T-cell (primary cell): ENCODE results near the gene CEMIP. TPM values are rescaled to one million over a fixed set of nuclear protein-coding genes. Genes with fewer than 3 reads are reported as not detected.
A peak's percentile ranks its signal among the peaks of the same experiment; 100 is the strongest.

ENCODE experiments used
- ATAC-seq, 4 experiments: fragments of 200-7000 bp in 3 of 4; fragments of 150-1000 bp in 1 of 4; cut with Tn5 transposase; replicated peaks in 1 of 4; 1 replicate in 3 of 4; 2 replicates in 1 of 4; pipeline ENCODE4 v1.10.0; 2021; ENCODE audit warnings: moderate library complexity in 3 of 4, mild to moderate bottlenecking in 2 of 4, moderate number of reproducible peaks in 1 of 4
- CTCF ChIA-PET, 2 donors: fragments of 300-600 bp; sonication (Branson Sonifier 250); formaldehyde crosslinking; loops; one replicate each; lab custom pipeline; 2022; ENCODE audit warnings: antibody characterized with exemption in 2 of 2; lab: Charles Lee
- POLR2A ChIA-PET, 2 donors: fragments of 300-600 bp; sonication (Branson Sonifier 250); formaldehyde crosslinking; loops; one replicate each; lab custom pipeline; 2022; ENCODE audit warnings: antibody characterized with exemption in 2 of 2; lab: Charles Lee
- DNase-seq, 35 experiments: peaks; one replicate each; pipeline versions ENCODE4 v3.0.0 to v3.0.0-alpha.2; 2013 to 2023
- H3K27ac ChIP-seq: one replicate; pipeline ENCODE4 v1.5.1; 2013; ENCODE audit warnings: low read length
- H3K27me3 ChIP-seq, 2 experiments: replicated peaks in 1 of 2; 1 replicate in 1 of 2; 2 replicates in 1 of 2; pipeline versions ENCODE4 v1.6.1 to v1.7.0; 2013; ENCODE audit warnings: low read length in 1 of 2, mixed read lengths in 1 of 2; ENCODE audit not compliant: control insufficient read depth in 2 of 2, insufficient read depth in 2 of 2; ENCODE audit errors: extremely low read depth in 1 of 2
- H3K36me3 ChIP-seq, 2 donors: 1 replicate in 1 of 2; 2 replicates in 1 of 2; pipeline versions ENCODE4 v1.6.1 to v1.7.0; 2013; ENCODE audit warnings: low read length in 1 of 2; ENCODE audit not compliant: control insufficient read depth in 2 of 2, insufficient read depth in 1 of 2; ENCODE audit errors: extremely low read depth in 1 of 2
- H3K4me1 ChIP-seq, 2 experiments: 1 replicate in 1 of 2; 2 replicates in 1 of 2; pipeline versions ENCODE4 v1.6.1 to v1.7.0; 2013; ENCODE audit warnings: low read length in 2 of 2, mixed read lengths in 1 of 2; ENCODE audit not compliant: insufficient read depth in 2 of 2, control insufficient read depth in 1 of 2; ENCODE audit errors: extremely low read depth in 1 of 2
- H3K4me3 ChIP-seq, 2 donors: 1 replicate in 1 of 2; 2 replicates in 1 of 2; pipeline versions ENCODE4 v1.5.1 to v1.7.0; 2013; ENCODE audit warnings: mild to moderate bottlenecking in 2 of 2, low read length in 1 of 2, moderate library complexity in 1 of 2; ENCODE audit not compliant: control insufficient read depth in 1 of 2; ENCODE audit errors: extremely low read depth in 1 of 2
- H3K9me3 ChIP-seq: 2 replicates; pipeline ENCODE4 v1.7.0; 2013
- H3K27ac Mint-ChIP-seq, 2 donors: one replicate each; pipeline ENCODE4 v1.8.0; 2020 to 2021; ENCODE audit warnings: mild to moderate bottlenecking in 2 of 2, mixed read lengths in 2 of 2
- H3K27me3 Mint-ChIP-seq, 2 donors: one replicate each; pipeline ENCODE4 v1.8.0; 2021 to 2022; ENCODE audit warnings: mixed read lengths in 2 of 2
- H3K36me3 Mint-ChIP-seq: one replicate; pipeline ENCODE4 v1.8.0; 2021; ENCODE audit warnings: mixed read lengths
- H3K4me1 Mint-ChIP-seq, 3 donors: one replicate each; pipeline ENCODE4 v1.8.0; 2020 to 2022; ENCODE audit warnings: mixed read lengths in 3 of 3, mild to moderate bottlenecking in 1 of 3
- H3K4me3 Mint-ChIP-seq, 3 donors: one replicate each; pipeline ENCODE4 v1.8.0; 2020 to 2022; ENCODE audit warnings: mild to moderate bottlenecking in 3 of 3, mixed read lengths in 3 of 3, moderate library complexity in 3 of 3
- H3K9me3 Mint-ChIP-seq, 3 donors: one replicate each; pipeline ENCODE4 v1.8.0; 2020 to 2022; ENCODE audit warnings: mixed read lengths in 3 of 3
- WGBS: methylation state at CpG from one replicate; pipeline ENCODE4 v1.1.5; 2013; ENCODE audit warnings: missing lambda C conversion rate; ENCODE audit not compliant: insufficient coverage; 5-methylcytosine and 5-hydroxymethylcytosine counted together
- total RNA-seq, 35 experiments: library from RNA in 6 of 35; stranded (reverse) in 6 of 35; fragments of 120-200 nt in 1 of 35; gene quantifications; one replicate each; pipeline versions ENCODE4 v1.2.1 to v1.2.4 and lab custom pipeline; 2013 to 2026

The CEMIP gene
- total RNA-seq, 5 donors from 2014 or later (not counting 1 experiment from before 2014, with no cell fraction given) = 0.63 to 1.2 (median 1.2) TPM; not detected in 2

DNA sequence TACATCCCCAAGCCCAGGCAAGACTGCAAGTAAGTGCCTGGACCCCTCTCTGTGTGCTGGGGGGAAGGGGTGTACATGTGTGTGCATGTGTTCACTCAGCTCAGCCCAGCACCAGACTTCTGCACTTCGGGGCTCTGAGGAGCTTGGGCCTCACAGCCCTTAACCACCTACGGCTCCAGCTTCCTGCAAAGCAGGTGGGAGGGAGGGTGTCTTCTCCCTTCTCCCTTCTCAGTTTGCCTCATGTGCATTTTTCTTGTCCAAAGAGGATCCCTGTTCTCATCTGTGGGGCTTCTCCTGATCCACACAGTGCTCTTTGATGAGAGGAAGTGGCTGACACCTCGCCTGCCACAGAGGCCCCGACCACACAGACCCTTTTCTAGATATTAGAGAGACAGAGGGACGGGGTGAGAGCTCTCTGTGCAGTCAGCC, 141.1 kb downstream of the CEMIP start:
- Mint-ChIP-seq H3K27me3 (no peaks in the 10 kb centered on the region), H3K9me3 (no peaks in the 10 kb centered on the region), H3K4me1 (peaks cover 13 to 23% (median 18%) of the 10 kb centered on the region in 3 donors), H3K27ac (no peak overlapping the region), H3K36me3 (peaks cover 14% of the 10 kb centered on the region), H3K4me3 (no peak overlapping the region)
- Histone ChIP-seq H3K4me3 (no peak overlapping the region), H3K27ac (no peak overlapping the region), H3K27me3 (no peaks in the 10 kb centered on the region), H3K4me1 (peaks cover 2 to 18% of the 10 kb centered on the region in 2 experiments), H3K9me3 (no peaks in the 10 kb centered on the region), H3K36me3 (no peaks in the 10 kb centered on the region)
- WGBS = no CpG with 5 or more reads among the region's 5 CpGs
- ChIA-PET POLR2A (no interaction called here), CTCF (no interaction called here)
- ATAC-seq = peak in 3 of 4 experiments; percentile 24 to 40 (median 31)
- DNase-seq = no peak

DNA sequence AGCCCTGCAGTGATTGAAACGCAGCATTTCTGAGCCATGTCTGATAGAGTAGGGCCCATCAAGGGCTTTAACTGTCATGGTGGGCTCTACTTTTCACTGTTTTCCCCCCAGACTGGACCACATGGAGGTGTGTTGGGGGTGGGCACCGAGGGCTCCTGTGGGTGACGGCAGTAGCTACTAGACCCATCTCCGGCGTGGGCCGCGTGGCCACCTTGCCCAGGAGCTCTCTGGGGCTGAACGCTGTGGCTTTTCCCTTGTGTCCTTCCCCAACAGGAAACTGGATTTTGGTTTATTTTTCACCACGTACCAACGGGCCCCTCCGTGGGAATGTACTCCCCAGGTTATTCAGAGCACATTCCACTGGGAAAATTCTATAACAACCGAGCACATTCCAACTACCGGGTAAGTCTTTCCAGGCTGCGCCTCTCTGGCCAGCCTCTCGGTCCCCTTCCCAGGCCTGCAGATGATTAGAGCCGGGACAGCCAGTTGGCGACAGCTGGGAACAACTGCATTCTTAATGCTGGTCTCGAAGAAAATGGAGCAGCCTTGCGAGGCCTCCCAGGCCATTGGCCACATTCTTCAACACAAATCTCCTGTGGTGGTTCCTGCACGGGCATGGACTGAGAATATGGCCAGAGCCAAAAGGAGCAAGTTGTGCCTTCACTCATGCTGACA, 142.7 kb downstream of the CEMIP start:
- H3K4me1 ChIP-seq = peaks cover 2 to 18% of the 10 kb centered on the region in 2 experiments
- Mint-ChIP-seq H3K27ac (no peak overlapping the region), H3K36me3 (peaks cover 14% of the 10 kb centered on the region), H3K4me3 (no peak overlapping the region), H3K9me3 (no peaks in the 10 kb centered on the region), H3K27me3 (no peaks in the 10 kb centered on the region), H3K4me1 (peaks cover 13 to 23% (median 18%) of the 10 kb centered on the region in 3 donors)
- CTCF ChIA-PET = no interaction called here
- H3K27me3 ChIP-seq = no peaks in the 10 kb centered on the region
- no peak overlapping the region for H3K27ac ChIP-seq
- no peak for ATAC-seq
- POLR2A ChIA-PET = no interaction called here
- 94% methylated on average over 20 of the region's 20 CpGs for WGBS
- H3K36me3 ChIP-seq = no peaks in the 10 kb centered on the region
- no peak for DNase-seq
- no peak overlapping the region for H3K4me3 ChIP-seq
- H3K9me3 ChIP-seq = no peaks in the 10 kb centered on the region

GRCh38 chr15:80923668-80924067, 144.5 kb downstream of the CEMIP start:
- Mint-ChIP-seq H3K27me3 (no peaks in the 10 kb centered on the region), H3K27ac (no peak overlapping the region), H3K9me3 (no peaks in the 10 kb centered on the region), H3K36me3 (peaks cover 14% of the 10 kb centered on the region), H3K4me3 (no peak overlapping the region), H3K4me1 (peaks cover 18 to 23% (median 19%) of the 10 kb centered on the region in 3 donors)
- Histone ChIP-seq H3K4me1 (peaks cover 2 to 18% of the 10 kb centered on the region in 2 experiments), H3K27ac (no peak overlapping the region), H3K9me3 (no peaks in the 10 kb centered on the region), H3K27me3 (no peaks in the 10 kb centered on the region), H3K36me3 (no peaks in the 10 kb centered on the region), H3K4me3 (no peak overlapping the region)
- 90% methylated on average over 5 of the region's 6 CpGs for WGBS
- no peak for ATAC-seq
- no peak for DNase-seq
- POLR2A ChIA-PET = no interaction called here
- CTCF ChIA-PET = no interaction called here

DNA sequence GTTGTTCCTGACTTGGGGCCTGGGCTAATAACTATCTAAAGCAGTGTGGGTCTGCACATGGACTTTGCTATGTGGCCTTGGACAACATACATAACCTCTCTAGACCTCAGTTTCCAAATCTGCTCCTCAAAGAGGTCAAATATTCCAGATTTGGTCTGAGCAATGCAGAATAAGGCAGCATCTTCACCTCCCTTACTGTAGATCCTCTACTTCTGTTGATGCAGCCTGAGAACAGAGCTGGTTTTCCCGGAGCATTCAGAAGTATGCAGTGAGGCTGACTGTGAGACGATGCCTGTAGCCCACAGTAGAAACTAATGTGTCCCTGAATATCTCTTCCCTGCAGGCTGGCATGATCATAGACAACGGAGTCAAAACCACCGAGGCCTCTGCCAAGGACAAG, 145.1 kb downstream of the CEMIP start:
- H3K36me3 Mint-ChIP-seq = peaks cover 19% of the 10 kb centered on the region
- peaks cover 18 to 23% (median 19%) of the 10 kb centered on the region in 3 donors for H3K4me1 Mint-ChIP-seq
- ATAC-seq (no peak), DNase-seq (no peak)
- Histone ChIP-seq H3K4me1 (peaks cover 2 to 18% of the 10 kb centered on the region in 2 experiments), H3K9me3 (no peaks in the 10 kb centered on the region), H3K4me3 (no peak overlapping the region), H3K36me3 (no peaks in the 10 kb centered on the region), H3K27ac (no peak overlapping the region), H3K27me3 (no peaks in the 10 kb centered on the region)
- no peaks in the 10 kb centered on the region for H3K27me3 Mint-ChIP-seq
- no peak overlapping the region for H3K4me3 Mint-ChIP-seq
- no peaks in the 10 kb centered on the region for H3K9me3 Mint-ChIP-seq
- 94% methylated on average over 3 of the region's 4 CpGs for WGBS
- ChIA-PET CTCF (no interaction called here), POLR2A (no interaction called here)
- no peak overlapping the region for H3K27ac Mint-ChIP-seq

GRCh38 chr15:80925597-80926059, 146.5 kb downstream of the CEMIP start:
- ChIA-PET POLR2A (no interaction called here), CTCF (no interaction called here)
- no peak for DNase-seq
- Histone ChIP-seq H3K27me3 (no peaks in the 10 kb centered on the region), H3K27ac (no peak overlapping the region), H3K9me3 (no peaks in the 10 kb centered on the region), H3K36me3 (no peaks in the 10 kb centered on the region), H3K4me3 (no peak overlapping the region), H3K4me1 (peaks cover 2 to 11% of the 10 kb centered on the region in 2 experiments)
- no peaks in the 10 kb centered on the region for H3K27me3 Mint-ChIP-seq
- H3K27ac Mint-ChIP-seq = no peak overlapping the region
- H3K36me3 Mint-ChIP-seq = peaks cover 23% of the 10 kb centered on the region
- ATAC-seq = no peak
- WGBS = 95% methylated on average over 13 of the region's 17 CpGs
- no peak overlapping the region for H3K4me3 Mint-ChIP-seq
- H3K4me1 Mint-ChIP-seq = peaks cover 15% of the 10 kb centered on the region in 3 donors
- H3K9me3 Mint-ChIP-seq = no peaks in the 10 kb centered on the region

- Histone ChIP-seq H3K36me3 (no peaks in the 10 kb centered on the region), H3K4me3 (no peak overlapping the region), H3K9me3 (no peaks in the 10 kb centered on the region), H3K27ac (no peak overlapping the region), H3K27me3 (no peaks in the 10 kb centered on the region), H3K4me1 (peaks cover 0 to 6% of the 10 kb centered on the region in 2 experiments)
- Mint-ChIP-seq H3K4me3 (no peak overlapping the region), H3K4me1 (peaks cover 10% of the 10 kb centered on the region in 3 donors), H3K36me3 (peaks cover 23% of the 10 kb centered on the region), H3K27me3 (no peaks in the 10 kb centered on the region), H3K9me3 (no peaks in the 10 kb centered on the region), H3K27ac (no peak overlapping the region)
- ATAC-seq (no peak), DNase-seq (no peak)
- WGBS = 95% methylated on average over 3 of the region's 3 CpGs
- CTCF ChIA-PET = no interaction called here
- POLR2A ChIA-PET = no interaction called here
Observed at GRCh38 chr15:80926126-80926525, 147.0 kb downstream of the CEMIP start.
